ENCODE data around the gene PLAAT1. TPM values are rescaled to one million over a fixed set of nuclear protein-coding genes. Genes with fewer than 3 reads are reported as not detected.

Gene PLAAT1
- total RNA-seq: 0.37 TPM in 1 of 2 replicates, not detected in the other

GRCh38 chr3:193240850-193241706 lies at the start of gene PLAAT1:
PLAAT1 (plus strand) TSS chr3:193241222; CDS start chr3:193255651, 14,429 bp downstream.

Other genes with a start within 250 kb of the PLAAT1 start
- gene ATP13A5, start 137.5 kb downstream of the PLAAT1 start, total RNA-seq: not detected in 2 replicates